ENCODE results near the gene EDAR. TPM values are rescaled to one million over a fixed set of nuclear protein-coding genes. Genes with fewer than 3 reads are reported as not detected.

Gene EDAR
- total and polyA plus RNA-seq, 2 of the 8 experiments (the other 6 are each of a cell fraction or from before 2014, with no cell fraction given): not detected

DNA sequence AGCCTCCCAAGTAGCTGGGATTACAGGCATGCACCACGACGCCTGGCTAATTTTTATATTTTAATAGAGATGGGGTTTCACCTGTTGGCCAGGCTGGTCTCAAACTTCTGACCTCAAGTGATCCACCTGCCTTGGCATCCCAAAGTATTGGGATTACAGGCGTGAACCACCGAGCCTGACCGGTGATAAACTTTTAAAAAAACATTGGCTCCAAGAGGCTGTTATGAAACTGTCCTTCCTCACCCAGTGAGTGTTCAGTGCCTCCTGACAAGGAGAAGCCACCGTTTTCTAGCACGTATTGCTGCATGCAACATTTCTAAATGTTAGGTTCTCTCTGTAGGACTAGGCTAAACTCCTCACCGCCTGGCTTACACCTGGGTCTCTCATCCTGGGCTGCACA is 63.3 kb downstream of the EDAR start:
- H3K4me2 ChIP-seq (ENCODE audit: insufficient read depth in 1 of 2, low read depth in 2 of 2, low read length in 2 of 2): no peak overlapping the region
- no peak for FAIRE-seq

More for the DNA sequence above, 63.3 kb downstream of the EDAR start:
- Histone ChIP-seq H3K27ac (ENCODE audit: low read depth, low read length) (no peak overlapping the region), H3K9ac (replicated peaks in 1 of 4; ENCODE audit: extremely low read depth in 1 of 4, low read depth in 3 of 4, low read length in 3 of 4) (no peak overlapping the region), H2AK5ac (ENCODE audit: low read depth, low read length) (no peak overlapping the region), H3K14ac (ENCODE audit: insufficient read length) (no peak overlapping the region), H3K4me3 (ENCODE audit: extremely low read depth in 1 of 4, insufficient read depth in 2 of 4, low read depth in 3 of 4, low read length in 4 of 4) (no peak overlapping the region), H3K23me2 (ENCODE audit: low read depth, low read length) (no peaks in the 10 kb centered on the region), H3K4ac (replicated peaks; ENCODE audit: insufficient read length, low read depth, low read length) (no peak overlapping the region), H4K8ac (ENCODE audit: extremely low read depth, insufficient read depth, low read length) (no peak overlapping the region), H3K23ac (ENCODE audit: insufficient read length) (no peak overlapping the region), H2BK5ac (ENCODE audit: low read depth, low read length) (no peak overlapping the region), H2BK120ac (replicated peaks; ENCODE audit: low read depth, low read length) (no peak overlapping the region), H3K27me3 (replicated peaks in 1 of 4; ENCODE audit: control insufficient read depth in 3 of 4, extremely low read depth in 1 of 4, insufficient read depth in 3 of 4, low read length in 3 of 4) (no peaks in the 10 kb centered on the region), H4K20me1 (replicated peaks in 1 of 2; ENCODE audit: control insufficient read depth in 1 of 2, insufficient read depth in 2 of 2, low read length in 2 of 2) (no peaks in the 10 kb centered on the region), H2BK12ac (ENCODE audit: low read depth, low read length) (no peak overlapping the region), H4K91ac (replicated peaks; ENCODE audit: insufficient read length, low read length) (no peak overlapping the region), H3K56ac (replicated peaks; ENCODE audit: insufficient read length, low read depth, low read length) (no peak overlapping the region), H3K36me3 (ENCODE audit: control insufficient read depth in 2 of 4, insufficient read depth in 4 of 4, low read length in 3 of 4) (no peaks in the 10 kb centered on the region), H3K79me2 (ENCODE audit: control insufficient read depth in 1 of 2, insufficient read depth in 2 of 2, low read length in 2 of 2) (no peaks in the 10 kb centered on the region), H3K4me1 (replicated peaks in 1 of 4; ENCODE audit: control insufficient read depth in 3 of 4, insufficient read depth in 4 of 4, low read length in 3 of 4) (no peaks in the 10 kb centered on the region; a peak in 1 of 7 replicates), H3K79me1 (ENCODE audit: low read depth, low read length) (no peaks in the 10 kb centered on the region), H3K18ac (ENCODE audit: extremely low read depth, low read length) (no peak overlapping the region), H2AFZ (ENCODE audit: low read length) (no peak overlapping the region), H3K9me3 (ENCODE audit: insufficient read depth in 2 of 2, low read depth in 1 of 2, low read length in 1 of 2) (no peaks in the 10 kb centered on the region), H4K5ac (ENCODE audit: insufficient read length, low read depth, low read length) (no peak overlapping the region), H2BK15ac (ENCODE audit: low read length) (no peak overlapping the region), H2BK20ac (ENCODE audit: low read length) (no peak overlapping the region)
- ChIA-PET CTCF (ENCODE audit: partially characterized antibody) (interaction anchor here (1.4 to 4.0 kb wide), 3 partner anchors 10 to 53 kb away, joined by 3 to 38 read pairs (median 4); no protein-coding TSS in a partner anchor), POLR2A (ENCODE audit: partially characterized antibody) (no interaction called here)
- TF ChIP-seq SIX5 (IDR thresholded peaks at IDR 0.05; ENCODE audit: low read depth, low read length) (no peak), RFX5 (IDR thresholded peaks at IDR 0.05; ENCODE audit: borderline replicate concordance, low read depth, low read length) (no peak)
- 91% methylated on average over 8 of the region's 8 CpGs; no CpG with 5 or more reads in 1 of the 2 experiments for WGBS, 2 experiments (ENCODE audit: extremely low coverage in 1 of 2, insufficient coverage in 1 of 2, insufficient read length in 1 of 2, insufficient replicate concordance in 2 of 2, low coverage in 1 of 2, low lambda C conversion rate in 2 of 2, missing lambda C conversion rate in 1 of 2)
- DNase-seq (ENCODE audit: low read depth in 1 of 2, low spot score in 2 of 2): no peak

All from H1 (cell line).